Stimulated activated effector memory CD8-positive, alpha-beta T cell treated with anti-CD3 and anti-CD28 coated beads, Interleukin-12 subunit alpha, Interleukin-12 subunit beta, amount 100 ng/mL, for 72 hours (primary cell): Measurements from ENCODE around the gene TMTC1.
"Not testable (repeated sequence)": the region's sequence is repeated elsewhere in the genome, so short reads cannot be mapped to it uniquely, and the experiment has no call there.

Source experiments
- ATAC-seq: fragments of 150-1000 bp; cut with Tn5 transposase; 2 replicates; pipeline ENCODE4 v1.10.0; 2021
- DNase-seq, 2 donors: peaks; one replicate each; pipeline ENCODE4 v3.0.0; 2021 to 2022; ENCODE audit warnings: low spot score in 2 of 2
- H3K27ac Mint-ChIP-seq: one replicate; pipeline ENCODE4 v1.8.0; 2022; ENCODE audit warnings: mild to moderate bottlenecking, mixed read lengths
- H3K36me3 Mint-ChIP-seq: one replicate; pipeline ENCODE4 v1.8.0; 2022; ENCODE audit warnings: mild to moderate bottlenecking, mixed read lengths
- H3K4me1 Mint-ChIP-seq: one replicate; pipeline ENCODE4 v1.8.0; 2022; ENCODE audit warnings: mixed read lengths
- H3K4me3 Mint-ChIP-seq: one replicate; pipeline ENCODE4 v1.8.0; 2022; ENCODE audit warnings: mild to moderate bottlenecking, mixed read lengths
- H3K9me3 Mint-ChIP-seq: one replicate; pipeline ENCODE4 v1.8.0; 2022; ENCODE audit warnings: mixed read lengths

The TMTC1 gene

GRCh38 chr12:29653286-29653685 is 130.5 kb downstream of the TMTC1 start:
- H3K4me3 Mint-ChIP-seq, result no peak overlapping the region
- no peaks in the 10 kb centered on the region for H3K4me1 Mint-ChIP-seq
- ATAC-seq, result no peak
- H3K9me3 Mint-ChIP-seq, result no peaks in the 10 kb centered on the region
- no peak overlapping the region for H3K27ac Mint-ChIP-seq
- no peak for DNase-seq
- H3K36me3 Mint-ChIP-seq, result no peaks in the 10 kb centered on the region

- H3K36me3 Mint-ChIP-seq, result no peaks in the 10 kb centered on the region
- H3K9me3 Mint-ChIP-seq, result no peaks in the 10 kb centered on the region
- H3K4me1 Mint-ChIP-seq, result no peaks in the 10 kb centered on the region
- ATAC-seq (no peak), DNase-seq (no peak)
- no peak overlapping the region for H3K27ac Mint-ChIP-seq
- no peak overlapping the region for H3K4me3 Mint-ChIP-seq
Observed at GRCh38 chr12:29650371-29650770, 133.4 kb downstream of the TMTC1 start.

- H3K4me3 Mint-ChIP-seq, result no peak overlapping the region
- no peak overlapping the region for H3K27ac Mint-ChIP-seq
- ATAC-seq (no peak), DNase-seq (no peak)
- no peaks in the 10 kb centered on the region for H3K4me1 Mint-ChIP-seq
- no peaks in the 10 kb centered on the region for H3K36me3 Mint-ChIP-seq
- no peaks in the 10 kb centered on the region for H3K9me3 Mint-ChIP-seq
Observed at GRCh38 chr12:29649722-29650121, 134.0 kb downstream of the TMTC1 start.

- Mint-ChIP-seq H3K4me1 (no peaks in the 10 kb centered on the region), H3K4me3 (no peak overlapping the region), H3K9me3 (no peaks in the 10 kb centered on the region), H3K27ac (no peak overlapping the region), H3K36me3 (no peaks in the 10 kb centered on the region)
- DNase-seq, result no peak
- peak; percentile 58 for ATAC-seq
Observed at GRCh38 chr12:29644536-29645162, 139.1 kb downstream of the TMTC1 start.

GRCh38 chr12:29640589-29641345 is 143.0 kb downstream of the TMTC1 start:
- DNase-seq, result no peak

GRCh38 chr12:29639893-29640495 is 143.7 kb downstream of the TMTC1 start:
- Mint-ChIP-seq H3K4me1 (no peaks in the 10 kb centered on the region), H3K9me3 (no peaks in the 10 kb centered on the region), H3K27ac (no peak overlapping the region), H3K4me3 (no peak overlapping the region), H3K36me3 (no peaks in the 10 kb centered on the region)
- ATAC-seq, result no peak
- no peak for DNase-seq

More at GRCh38 chr12:29640589-29641345, 143.0 kb downstream of the TMTC1 start:
- no peaks in the 10 kb centered on the region for H3K4me1 Mint-ChIP-seq
- no peaks in the 10 kb centered on the region for H3K36me3 Mint-ChIP-seq
- no peak for ATAC-seq
- H3K9me3 Mint-ChIP-seq, result no peaks in the 10 kb centered on the region
- no peak overlapping the region for H3K4me3 Mint-ChIP-seq
- no peak overlapping the region for H3K27ac Mint-ChIP-seq

- Mint-ChIP-seq H3K27ac (no peak overlapping the region), H3K36me3 (no peaks in the 10 kb centered on the region), H3K4me1 (no peaks in the 10 kb centered on the region), H3K4me3 (no peak overlapping the region), H3K9me3 (no peaks in the 10 kb centered on the region)
- DNase-seq, result no peak
- ATAC-seq, result no peak
Observed at GRCh38 chr12:29638528-29638927, 145.2 kb downstream of the TMTC1 start.

GRCh38 chr12:29634057-29634456 is 149.7 kb downstream of the TMTC1 start:
- no peak for ATAC-seq
- no peaks in the 10 kb centered on the region for H3K4me1 Mint-ChIP-seq
- no peak overlapping the region for H3K27ac Mint-ChIP-seq
- no peak for DNase-seq
- no peaks in the 10 kb centered on the region for H3K36me3 Mint-ChIP-seq
- H3K9me3 Mint-ChIP-seq, result no peaks in the 10 kb centered on the region
- H3K4me3 Mint-ChIP-seq, result no peak overlapping the region

GRCh38 chr12:29630164-29630563 is 153.6 kb downstream of the TMTC1 start:
- not testable (repeated sequence) for H3K36me3 Mint-ChIP-seq, H3K9me3 Mint-ChIP-seq, H3K27ac Mint-ChIP-seq, ATAC-seq, H3K4me3 Mint-ChIP-seq, H3K4me1 Mint-ChIP-seq, DNase-seq

- DNase-seq, result no peak
- ATAC-seq, result no peak
- no peak overlapping the region for H3K27ac Mint-ChIP-seq
- H3K4me3 Mint-ChIP-seq, result no peak overlapping the region
- no peaks in the 10 kb centered on the region for H3K4me1 Mint-ChIP-seq
- H3K36me3 Mint-ChIP-seq, result no peaks in the 10 kb centered on the region
- H3K9me3 Mint-ChIP-seq, result no peaks in the 10 kb centered on the region
Observed at GRCh38 chr12:29627221-29627620, 156.5 kb downstream of the TMTC1 start.

- H3K9me3 Mint-ChIP-seq, result no peaks in the 10 kb centered on the region
- ATAC-seq (no peak), DNase-seq (no peak)
- no peaks in the 10 kb centered on the region for H3K36me3 Mint-ChIP-seq
- H3K4me3 Mint-ChIP-seq, result no peak overlapping the region
- no peak overlapping the region for H3K27ac Mint-ChIP-seq
- no peaks in the 10 kb centered on the region for H3K4me1 Mint-ChIP-seq
Observed at GRCh38 chr12:29625359-29625953, 158.3 kb downstream of the TMTC1 start.

- no peaks in the 10 kb centered on the region for H3K4me1 Mint-ChIP-seq
- DNase-seq, result no peak
- H3K4me3 Mint-ChIP-seq, result no peak overlapping the region
- no peaks in the 10 kb centered on the region for H3K9me3 Mint-ChIP-seq
- no peak overlapping the region for H3K27ac Mint-ChIP-seq
- H3K36me3 Mint-ChIP-seq, result no peaks in the 10 kb centered on the region
- no peak for ATAC-seq
Observed at GRCh38 chr12:29622251-29622650, 161.5 kb downstream of the TMTC1 start.

GRCh38 chr12:29620030-29620429 is 163.7 kb downstream of the TMTC1 start:
- no peak overlapping the region for H3K4me3 Mint-ChIP-seq
- H3K9me3 Mint-ChIP-seq, result no peaks in the 10 kb centered on the region
- DNase-seq (no peak), ATAC-seq (no peak)
- no peaks in the 10 kb centered on the region for H3K4me1 Mint-ChIP-seq
- no peaks in the 10 kb centered on the region for H3K36me3 Mint-ChIP-seq
- no peak overlapping the region for H3K27ac Mint-ChIP-seq

- DNase-seq (no peak), ATAC-seq (no peak)
- H3K4me3 Mint-ChIP-seq, result no peak overlapping the region
- no peaks in the 10 kb centered on the region for H3K36me3 Mint-ChIP-seq
- no peaks in the 10 kb centered on the region for H3K4me1 Mint-ChIP-seq
- H3K9me3 Mint-ChIP-seq, result no peaks in the 10 kb centered on the region
- no peak overlapping the region for H3K27ac Mint-ChIP-seq
Observed at GRCh38 chr12:29617407-29617803, 166.3 kb downstream of the TMTC1 start.

- DNase-seq (no peak), ATAC-seq (peak; percentile 49)
- Mint-ChIP-seq H3K27ac (no peak overlapping the region), H3K4me1 (no peaks in the 10 kb centered on the region), H3K36me3 (no peaks in the 10 kb centered on the region), H3K9me3 (no peaks in the 10 kb centered on the region), H3K4me3 (no peak overlapping the region)
Observed at GRCh38 chr12:29616664-29617406, 166.9 kb downstream of the TMTC1 start.
